GM19438 (cell line): ENCODE measurements around the gene COL6A3.

Source experiments
- ATAC-seq: cut with Tn5 transposase; IDR thresholded peaks from one replicate; pipeline ENCODE4 v1.9.1; 2021; ENCODE audit warnings: low read depth; ENCODE audit not compliant: unreplicated experiment

COL6A3 gene

DNA sequence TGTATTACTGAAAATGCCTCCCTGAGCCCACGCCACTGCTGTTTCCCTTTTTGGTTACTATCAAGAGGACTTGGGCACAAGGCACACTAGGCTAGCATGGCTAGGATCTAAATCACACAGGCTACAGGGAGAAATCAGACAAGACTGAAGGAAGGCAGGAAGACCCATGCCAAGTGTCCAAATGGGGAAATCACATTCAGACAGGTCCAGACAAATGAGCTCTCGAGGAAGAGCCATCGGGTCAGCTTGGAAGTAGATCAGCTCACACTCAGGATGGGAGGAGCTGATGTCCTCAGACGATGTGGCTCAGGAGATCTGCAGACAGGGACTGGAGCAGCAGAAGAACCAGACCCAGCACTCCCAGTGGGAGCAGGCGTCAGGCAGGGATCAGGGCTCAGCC is 113.2 kb downstream of the COL6A3 start:
- ATAC-seq, result no peak

DNA sequence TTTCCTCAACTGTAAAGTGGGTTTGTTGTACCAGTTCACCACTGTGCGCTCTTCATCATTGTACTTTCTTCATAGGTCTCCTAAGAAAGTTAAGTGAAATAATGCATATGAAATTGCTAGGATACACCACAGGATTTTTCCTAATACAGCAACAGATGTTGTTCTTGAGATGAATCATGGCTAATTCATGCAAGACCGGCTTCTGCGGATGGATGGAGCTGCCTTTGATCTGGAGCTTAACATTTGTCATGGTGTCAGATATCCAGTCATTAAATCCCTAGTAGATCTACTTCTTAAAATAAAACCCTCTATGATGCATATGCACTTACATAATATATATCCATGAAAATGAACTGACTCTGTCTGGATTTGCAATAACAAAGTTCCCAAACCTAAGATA is 114.1 kb downstream of the COL6A3 start:
- ATAC-seq, result no peak

DNA sequence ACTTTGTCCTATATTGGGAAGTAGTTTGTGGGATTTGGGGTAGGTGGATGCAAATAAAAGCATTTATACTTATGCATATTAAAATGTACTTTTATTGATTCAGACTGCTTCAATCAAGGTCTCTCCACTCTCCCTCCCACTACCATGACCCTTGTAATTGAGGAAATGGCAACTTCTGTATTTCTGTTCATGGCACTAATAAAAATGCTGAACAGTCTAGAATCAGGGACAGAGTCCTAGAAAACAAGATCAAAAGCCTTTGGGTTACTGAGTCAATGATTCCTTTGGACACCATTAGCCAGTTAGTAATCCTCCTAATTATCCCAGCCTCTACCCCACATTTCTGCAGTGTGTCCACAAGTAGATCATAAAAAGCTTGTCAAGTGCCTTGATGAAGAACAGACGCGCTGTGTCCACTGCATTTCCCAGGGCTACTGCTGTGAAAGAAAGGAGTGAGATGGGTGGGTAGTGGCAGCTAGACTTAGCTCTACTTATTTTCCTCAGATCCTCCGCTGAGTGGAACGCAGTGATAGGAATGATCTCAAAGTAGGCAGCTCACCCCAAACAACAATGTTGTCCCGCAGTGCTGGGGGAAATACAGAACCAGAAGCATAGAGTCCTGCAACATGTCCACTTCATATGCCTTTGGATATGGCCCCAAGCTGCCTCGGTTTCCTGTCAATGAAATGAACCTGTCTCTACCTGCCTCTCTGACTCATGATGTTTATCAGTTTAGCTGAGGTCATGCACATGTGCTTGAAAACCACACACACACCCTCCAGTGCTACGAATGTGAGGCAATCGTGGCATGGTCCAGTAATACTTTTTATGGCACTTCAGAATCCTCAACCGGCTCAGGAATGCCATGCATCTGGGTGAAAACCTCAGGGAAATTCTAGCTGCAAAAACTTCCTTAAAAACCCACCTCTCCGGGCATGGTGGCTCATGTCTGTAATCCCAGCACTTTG is 115.5 kb downstream of the COL6A3 start:
- no peak for ATAC-seq

DNA sequence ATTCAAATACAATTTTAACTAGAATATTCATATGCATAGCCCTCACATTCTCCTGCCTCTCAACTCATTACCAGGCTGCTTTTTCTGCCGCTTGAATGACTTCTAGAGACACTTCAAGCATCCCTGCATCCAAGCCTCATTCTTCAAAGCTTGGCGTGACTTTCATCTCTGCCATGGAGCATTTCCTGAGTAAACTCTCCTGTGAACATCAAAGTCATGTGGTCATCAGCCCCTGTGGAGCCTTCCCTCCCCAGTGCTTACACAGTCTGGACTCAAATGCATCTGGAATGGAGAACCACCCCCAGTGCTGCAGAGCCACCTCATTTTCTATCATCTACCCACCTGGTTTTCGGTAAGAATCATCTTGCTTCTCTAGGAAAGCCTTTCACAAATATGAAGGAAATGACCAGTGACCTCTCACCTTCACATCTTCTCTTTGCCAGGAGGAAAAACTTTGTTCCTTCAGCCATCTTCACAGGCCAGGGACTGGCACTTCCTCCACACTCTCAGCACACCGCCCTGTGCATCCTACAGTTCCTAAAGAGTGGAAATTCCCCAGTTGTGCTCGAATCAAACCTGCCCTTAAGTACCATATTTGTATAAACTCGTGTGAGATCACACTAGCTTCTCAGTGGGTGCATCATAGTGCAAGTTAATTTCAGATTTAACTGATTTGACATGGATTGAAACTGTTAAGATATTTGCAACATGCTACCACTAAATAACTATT is 116.4 kb downstream of the COL6A3 start:
- no peak for ATAC-seq

DNA sequence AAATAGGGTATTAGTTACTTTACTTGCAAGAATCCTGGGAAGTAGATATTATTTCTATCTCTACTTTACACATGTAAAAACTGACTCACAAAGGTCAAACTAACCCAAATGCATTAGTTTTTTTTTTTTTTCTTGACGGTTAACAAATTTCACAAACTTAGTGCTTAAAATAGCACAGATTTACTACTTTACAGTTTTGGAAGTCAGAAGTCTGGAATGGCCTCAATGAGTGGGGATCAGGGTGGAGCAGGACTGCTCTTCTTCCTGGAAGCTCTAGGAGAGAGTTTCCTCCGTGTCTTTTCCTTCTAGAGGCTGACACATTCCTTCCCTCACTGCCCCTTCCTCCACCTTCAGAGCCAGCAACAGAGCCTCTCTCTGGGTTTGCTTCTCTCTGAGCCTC is 117.2 kb downstream of the COL6A3 start:
- ATAC-seq, result no peak

DNA sequence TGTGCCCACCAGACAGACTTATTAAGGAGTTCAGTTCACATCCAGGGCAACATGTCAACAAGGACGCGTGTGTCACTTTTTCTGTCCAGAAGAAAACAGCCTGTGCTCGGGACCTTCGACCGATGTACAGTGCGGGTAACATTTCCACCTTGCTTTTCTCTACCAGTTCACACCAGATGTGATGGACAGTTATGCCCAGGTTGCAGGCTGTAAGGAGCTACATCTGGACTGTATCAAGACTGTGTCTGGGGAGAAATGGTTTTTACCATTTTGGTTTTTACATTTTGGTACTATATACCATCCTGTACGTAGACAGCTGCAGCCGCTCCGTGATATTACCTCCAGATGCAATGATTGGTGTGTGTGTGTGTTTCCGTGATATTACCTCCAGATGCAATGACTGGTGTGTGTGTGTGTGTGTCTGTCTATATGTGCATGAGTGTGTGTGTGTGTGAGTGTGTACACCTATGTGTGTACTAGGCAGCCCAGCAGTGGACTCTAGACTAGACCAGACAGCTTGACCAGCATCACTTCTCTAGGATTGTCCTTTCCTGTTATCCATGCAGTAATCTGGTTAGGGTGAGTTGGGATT is 118.0 kb downstream of the COL6A3 start:
- ATAC-seq, result no peak

DNA sequence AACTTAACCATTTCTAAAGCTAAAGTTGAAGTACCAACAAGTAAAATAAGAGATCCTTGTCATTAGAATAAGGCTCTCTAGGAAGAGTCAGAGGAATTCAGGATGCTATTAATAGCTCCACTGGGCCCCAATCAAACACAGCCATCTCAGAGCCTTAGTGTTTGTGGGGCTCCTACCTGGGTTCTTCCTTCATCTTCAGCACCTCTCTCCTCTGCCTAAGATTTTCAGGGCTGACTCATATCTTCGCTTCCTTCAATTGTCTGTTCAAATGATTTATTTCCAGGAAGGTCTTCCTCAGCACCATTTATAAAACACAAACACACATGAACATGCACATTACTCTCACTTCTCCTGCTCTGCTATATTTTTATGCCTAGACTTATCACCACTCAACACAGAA is 119.5 kb downstream of the COL6A3 start:
- no peak for ATAC-seq

DNA sequence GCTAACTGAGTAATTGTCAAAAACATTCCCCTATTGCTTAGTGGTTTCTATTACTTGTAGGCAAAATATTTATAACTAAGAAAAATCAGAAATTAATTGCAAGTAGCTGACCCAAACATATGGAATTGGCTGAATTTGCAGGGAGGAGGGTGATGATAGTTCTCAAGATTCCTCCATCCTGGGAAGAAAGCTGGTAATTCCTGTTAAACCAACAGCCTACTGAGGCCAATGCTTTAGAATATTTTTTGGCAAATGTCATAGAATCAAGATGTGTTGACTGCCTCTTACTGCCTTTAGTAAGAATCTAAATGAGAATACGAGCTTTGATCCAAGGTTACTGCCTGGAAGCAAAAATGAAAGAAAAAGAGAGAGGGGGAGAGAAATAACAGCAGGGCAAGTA is 120.0 kb downstream of the COL6A3 start:
- ATAC-seq, result no peak

DNA sequence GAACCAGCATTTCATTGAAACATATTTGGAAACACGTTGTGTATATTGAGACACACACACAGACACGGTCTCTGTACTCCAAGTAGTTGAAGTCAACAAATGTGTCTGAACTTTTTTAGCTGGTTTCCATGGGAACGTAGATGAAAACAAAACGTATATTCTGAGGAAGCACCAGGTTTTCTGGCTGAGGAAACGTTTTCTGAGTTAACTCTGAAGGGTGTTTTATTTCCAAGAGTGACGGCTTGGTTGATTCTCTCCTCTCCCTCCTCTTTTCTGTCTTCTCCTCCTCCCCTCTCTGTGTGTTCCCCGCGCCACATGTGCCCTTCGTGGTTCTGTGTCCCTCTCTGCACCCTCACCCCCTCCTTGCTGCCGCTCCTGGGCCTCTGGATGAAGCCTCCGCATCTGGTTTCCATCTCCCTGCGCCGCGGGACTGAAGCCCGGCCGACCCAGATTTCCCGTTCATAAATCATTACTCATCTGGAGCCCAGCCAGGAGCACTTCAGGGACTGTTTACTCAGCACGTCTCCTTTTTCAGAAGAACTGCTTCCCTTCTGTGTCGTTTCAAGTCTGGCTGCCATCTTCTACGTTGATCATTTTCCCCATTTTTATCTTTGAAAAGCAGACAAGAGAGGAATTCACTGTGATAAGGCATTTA is 122.7 kb downstream of the COL6A3 start:
- no peak for ATAC-seq

DNA sequence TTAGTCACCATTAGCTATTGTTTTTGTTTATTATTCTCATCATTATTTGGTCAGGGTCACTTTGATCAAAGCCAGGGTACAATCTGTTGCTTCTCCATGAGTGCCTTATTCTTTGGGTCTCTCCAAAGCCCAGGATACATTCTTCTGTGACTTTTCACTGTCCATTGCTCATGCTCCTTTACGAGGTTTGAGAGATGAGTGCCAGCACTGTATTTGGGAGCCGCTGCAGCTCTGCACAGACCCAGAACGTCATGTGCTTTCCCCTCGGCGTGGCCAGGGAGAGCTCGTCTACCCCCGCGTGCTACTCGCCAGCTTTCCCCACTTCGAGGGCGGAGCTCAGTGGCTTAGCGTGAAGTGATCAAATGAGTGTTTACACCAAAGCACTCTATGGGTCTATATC is 123.7 kb downstream of the COL6A3 start:
- no peak for ATAC-seq

DNA sequence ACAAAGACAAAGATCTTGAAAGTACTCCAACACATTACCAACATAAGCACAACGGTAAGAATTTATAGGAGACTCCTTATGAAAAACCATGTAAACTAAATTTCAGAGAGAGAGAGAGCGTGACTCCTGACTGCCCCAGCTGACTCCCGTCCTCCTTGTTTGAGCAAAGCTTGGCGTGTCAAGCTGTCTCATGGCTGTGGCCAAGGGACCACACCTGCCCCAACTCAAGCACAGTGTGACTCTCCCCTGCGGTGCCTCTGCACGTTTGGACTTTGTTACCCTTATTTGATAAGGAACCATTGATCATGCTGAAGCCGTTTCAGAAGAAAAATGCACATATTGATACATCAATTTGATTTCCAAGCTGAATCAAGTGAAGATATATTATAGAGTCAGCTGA is 124.8 kb downstream of the COL6A3 start:
- no peak for ATAC-seq

DNA sequence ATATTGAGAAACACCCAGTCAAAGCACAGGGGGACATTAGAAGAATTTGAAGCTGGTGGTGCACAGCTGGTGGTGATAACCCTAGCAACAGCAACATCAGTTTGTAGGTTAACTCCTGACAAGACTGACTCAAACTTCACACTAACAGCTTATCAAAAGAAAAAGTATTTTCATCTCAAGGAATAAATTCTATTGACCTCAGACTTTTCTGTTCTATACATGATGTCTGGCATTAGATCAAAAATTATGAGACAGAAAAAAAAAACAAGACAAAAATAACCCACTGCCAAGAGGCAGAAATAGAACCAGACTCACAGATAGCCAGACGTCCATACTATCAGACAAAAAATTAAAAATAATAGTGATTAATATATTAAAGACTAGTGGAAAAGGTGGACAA is 126.1 kb downstream of the COL6A3 start:
- no peak for ATAC-seq

DNA sequence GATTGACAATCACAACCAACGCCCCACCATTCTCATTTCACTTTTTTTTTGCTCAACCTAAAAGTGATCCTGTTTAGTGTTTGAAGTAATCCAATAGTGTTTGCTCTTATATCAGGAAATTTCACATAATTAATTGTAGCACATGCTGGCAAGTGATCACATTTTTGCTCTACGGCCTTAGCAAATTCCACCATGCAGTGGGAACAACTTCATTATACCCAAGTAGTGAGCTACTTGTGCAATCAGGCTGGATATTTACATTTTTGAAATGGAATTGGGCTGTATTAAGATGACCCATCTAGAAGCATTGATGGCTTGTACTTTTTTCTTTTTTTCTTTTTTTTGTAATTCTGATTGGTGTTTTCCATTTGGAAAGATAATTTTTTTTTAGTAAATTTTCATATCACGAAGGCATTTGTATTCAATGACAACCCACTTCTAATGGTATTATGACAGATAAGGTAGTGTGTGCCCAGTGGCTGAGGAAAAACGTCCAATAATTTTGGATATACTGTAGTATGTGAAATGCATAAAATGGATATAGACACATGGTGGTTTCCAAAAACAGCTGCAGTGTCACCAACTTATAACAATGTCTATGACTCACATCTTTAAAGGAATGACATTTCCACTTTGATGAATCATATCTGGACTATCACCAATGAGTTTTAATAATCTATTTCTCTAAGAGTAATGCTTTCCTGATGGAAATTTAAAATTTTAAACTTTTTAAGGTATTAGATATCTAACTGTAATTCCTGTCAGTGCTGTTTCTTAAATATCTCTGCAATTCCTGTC is 130.6 kb downstream of the COL6A3 start:
- no peak for ATAC-seq

DNA sequence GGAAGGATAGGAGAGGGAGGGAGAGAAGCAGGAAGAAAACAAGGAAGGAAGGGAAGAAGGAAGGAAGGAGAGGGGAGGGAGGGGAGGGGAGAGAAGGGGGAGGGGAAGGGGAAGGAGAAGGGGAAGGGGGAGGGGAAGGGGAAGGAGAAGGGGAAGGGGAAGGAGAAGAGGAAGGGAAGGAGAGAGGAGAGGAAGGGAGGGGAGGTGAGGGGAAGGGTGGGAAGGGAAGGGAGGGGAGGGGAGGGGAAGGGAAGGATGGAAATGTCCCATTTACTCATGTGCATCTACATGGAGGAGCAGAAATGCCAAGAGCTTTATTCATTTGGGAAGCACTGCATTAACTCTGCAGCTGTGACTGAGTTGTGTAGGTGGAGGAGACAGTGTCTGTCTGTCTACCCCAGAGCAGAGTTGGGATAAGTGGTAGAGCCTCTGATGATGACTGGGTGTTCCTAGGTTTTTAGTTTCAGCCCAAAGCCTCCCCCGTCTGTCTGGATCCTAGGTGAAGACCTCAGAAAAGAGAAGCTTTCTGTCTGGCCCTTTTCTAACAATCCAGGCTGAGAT is 131.3 kb downstream of the COL6A3 start:
- ATAC-seq, result no peak

DNA sequence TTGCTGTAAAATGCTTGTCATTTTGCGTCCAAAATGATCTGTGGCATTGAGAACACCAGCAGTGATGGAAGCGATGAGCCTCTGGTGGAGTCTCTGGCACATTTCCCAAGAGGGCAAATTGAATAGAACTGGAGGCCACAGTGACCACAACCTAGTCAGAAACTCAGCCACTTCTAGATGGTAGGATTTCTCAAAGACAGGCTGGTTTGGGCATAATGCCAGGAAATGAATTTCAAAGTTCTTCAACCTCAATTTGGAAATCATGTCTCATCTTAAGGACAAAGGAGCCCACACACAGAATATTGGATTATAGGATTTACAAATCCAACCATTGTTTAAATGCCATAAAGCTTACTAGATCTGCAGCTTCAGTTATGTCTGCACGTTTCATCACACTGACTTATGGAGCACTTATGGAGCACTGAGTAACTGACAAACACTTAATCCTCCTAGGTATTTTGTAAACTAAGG is 132.1 kb downstream of the COL6A3 start:
- ATAC-seq, result no peak

DNA sequence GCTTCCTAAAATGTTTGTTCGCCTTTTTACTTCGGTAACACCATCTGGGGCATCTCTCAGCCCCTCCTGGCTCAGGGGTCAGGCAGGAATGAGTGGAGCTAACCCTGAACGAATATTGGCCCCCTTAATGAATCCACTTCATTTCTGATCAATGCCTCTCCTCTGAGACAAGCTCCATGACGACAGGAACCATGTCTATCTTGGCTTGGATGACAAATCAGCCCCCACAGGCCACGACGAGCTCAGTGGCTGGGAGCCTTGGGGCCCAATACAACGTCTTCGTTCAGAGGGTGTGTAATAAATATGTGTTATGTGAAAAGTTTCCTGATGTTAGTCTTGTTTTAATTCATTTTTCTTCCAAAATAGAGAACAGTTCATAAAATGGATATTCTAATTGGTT is 133.0 kb downstream of the COL6A3 start:
- no peak for ATAC-seq

DNA sequence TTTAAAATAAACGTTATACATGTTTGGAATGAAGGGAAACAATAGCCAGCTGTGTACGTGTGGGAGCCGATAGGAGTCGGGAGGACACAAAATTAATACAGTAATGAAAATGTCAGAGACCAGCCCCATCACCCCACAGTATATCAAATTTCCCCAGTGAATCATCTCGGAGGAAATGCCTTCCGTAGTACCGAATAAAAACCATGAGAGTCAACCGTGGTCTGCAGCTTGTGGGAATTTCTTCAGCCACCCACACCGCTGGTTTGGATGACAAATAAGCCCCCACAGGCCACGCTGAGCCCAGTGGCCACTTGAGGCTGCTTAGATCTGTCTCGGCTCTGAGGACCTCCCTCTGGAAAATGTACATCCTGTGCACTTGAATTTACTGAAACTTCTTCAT is 133.7 kb downstream of the COL6A3 start:
- ATAC-seq, result no peak

DNA sequence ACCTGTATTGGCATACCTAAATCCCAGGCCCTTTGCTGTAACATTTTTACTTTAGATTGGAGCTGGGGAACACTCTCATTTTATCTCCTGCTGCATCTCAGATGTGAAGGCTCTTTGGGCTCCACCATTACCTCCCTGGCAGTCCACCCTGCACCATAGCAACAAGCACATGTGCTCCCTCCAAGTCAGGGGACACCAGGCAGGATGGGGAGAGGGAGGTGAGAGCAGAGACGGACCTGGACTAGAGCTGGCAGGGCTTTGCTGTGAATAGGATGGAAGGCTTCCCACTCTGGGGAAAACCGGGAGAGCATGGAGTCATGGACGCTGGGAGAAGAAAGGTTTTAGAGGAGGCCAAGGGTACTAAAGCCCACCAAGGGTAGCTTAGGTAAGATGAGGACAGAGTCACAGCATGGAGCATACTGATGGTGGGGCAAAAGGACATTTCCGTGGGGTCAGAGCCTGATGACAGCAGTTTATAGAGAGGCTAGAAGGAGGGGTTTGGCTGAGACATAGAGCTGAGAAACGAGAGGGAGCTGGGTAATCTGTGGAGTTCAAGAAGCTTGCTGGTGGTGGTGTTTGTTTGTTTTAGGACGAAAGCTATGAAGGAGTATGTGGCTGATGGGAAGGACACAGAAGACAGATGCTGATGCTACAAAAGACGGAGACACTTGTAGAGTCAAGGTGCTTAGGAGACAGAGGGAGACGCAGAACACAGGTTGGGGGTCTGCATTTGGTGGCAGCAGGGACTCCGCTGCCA is 134.8 kb downstream of the COL6A3 start:
- no peak for ATAC-seq

DNA sequence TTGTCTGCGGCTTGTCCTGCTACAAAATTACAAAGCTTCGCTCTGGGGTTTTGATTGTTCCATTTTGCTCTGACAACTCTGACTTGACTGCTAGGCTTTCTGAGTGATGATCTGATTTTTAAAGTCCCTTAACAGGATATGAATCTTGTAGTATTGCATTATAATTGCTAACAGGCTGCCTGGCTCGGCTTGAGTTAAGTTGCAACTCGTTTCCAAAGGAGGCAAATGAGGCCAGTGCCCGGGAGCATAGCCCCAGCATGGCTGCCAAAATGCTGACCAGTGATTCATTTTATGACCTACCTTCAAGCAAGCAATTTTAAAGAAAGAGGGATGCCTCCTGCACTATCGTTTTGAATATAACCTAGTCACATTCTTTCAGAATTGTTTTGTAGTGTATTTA is 135.4 kb downstream of the COL6A3 start:
- ATAC-seq, result no peak
